Natural killer cell (primary cell): ENCODE results near the gene PDE8B. TPM values are rescaled to one million over a fixed set of nuclear protein-coding genes. Genes with fewer than 3 reads are reported as not detected.

Experiments
- ATAC-seq, 3 donors: fragments of 150-1000 bp in 2 of 3; fragments of 200-7000 bp in 1 of 3; cut with Tn5 transposase; 1 replicate in 1 of 3; 2 replicates in 2 of 3; pipeline ENCODE4 v1.10.0; 2021; ENCODE audit warnings: mild to moderate bottlenecking in 2 of 3, moderate library complexity in 2 of 3
- DNase-seq, 2 donors: peaks; one replicate each; pipeline versions ENCODE4 v3.0.0 to v3.0.0-alpha.2; 2013 to 2021; ENCODE audit warnings: mixed read lengths in 1 of 2
- H3K27ac ChIP-seq: one replicate; pipeline ENCODE4 v1.5.1; 2013; ENCODE audit warnings: mild to moderate bottlenecking, low read length
- H3K27me3 ChIP-seq: one replicate; pipeline ENCODE4 v1.6.1; 2013; ENCODE audit warnings: low read length; ENCODE audit not compliant: control insufficient read depth, insufficient read depth
- H3K36me3 ChIP-seq: one replicate; pipeline ENCODE4 v1.6.1; 2013; ENCODE audit warnings: low read length; ENCODE audit not compliant: control insufficient read depth, insufficient read depth
- H3K4me1 ChIP-seq: one replicate; pipeline ENCODE4 v1.6.1; 2013; ENCODE audit warnings: low read length; ENCODE audit not compliant: control insufficient read depth, insufficient read depth
- H3K4me3 ChIP-seq: one replicate; pipeline ENCODE4 v1.5.1; 2013; ENCODE audit warnings: low read length
- H3K9me3 ChIP-seq: one replicate; pipeline ENCODE4 v1.6.1; 2013; ENCODE audit warnings: low read length; ENCODE audit not compliant: control insufficient read depth, insufficient read depth
- H3K27ac Mint-ChIP-seq, 2 donors: one replicate each; pipeline ENCODE4 v1.8.0; 2022; ENCODE audit warnings: mild to moderate bottlenecking in 2 of 2, mixed read lengths in 2 of 2, moderate library complexity in 1 of 2
- H3K27me3 Mint-ChIP-seq, 2 donors: one replicate each; pipeline ENCODE4 v1.8.0; 2022; ENCODE audit warnings: low read depth in 2 of 2, mixed read lengths in 2 of 2
- H3K36me3 Mint-ChIP-seq: one replicate; pipeline ENCODE4 v1.8.0; 2022; ENCODE audit warnings: mixed read lengths
- H3K4me1 Mint-ChIP-seq, 2 donors: one replicate each; pipeline ENCODE4 v1.8.0; 2022; ENCODE audit warnings: mixed read lengths in 2 of 2
- H3K4me3 Mint-ChIP-seq: one replicate; pipeline ENCODE4 v1.8.0; 2022; ENCODE audit warnings: mild to moderate bottlenecking, moderate library complexity, mixed read lengths
- H3K9me3 Mint-ChIP-seq, 2 donors: one replicate each; pipeline ENCODE4 v1.8.0; 2022; ENCODE audit warnings: mixed read lengths in 2 of 2
- WGBS: methylation state at CpG from one replicate; pipeline ENCODE4 v1.1.7; 2013; ENCODE audit warnings: missing lambda C conversion rate; ENCODE audit not compliant: insufficient coverage; 5-methylcytosine and 5-hydroxymethylcytosine counted together
- intact Hi-C: fragments of 100-400 bp; cut with micrococcal nuclease; formaldehyde crosslinking; loops from one replicate; pipeline ENCODE4 v1.14.2; 2022
- total RNA-seq, 4 donors: library from RNA; stranded (reverse); fragments of 120-200 nt in 1 of 4; gene quantifications; one replicate each; pipeline versions ENCODE4 v1.2.3 to v1.2.4, GENCODE V29; 2013 to 2022
- TF ChIP-seq, protein P1 (sequence below): fragments of 200-600 bp; IDR thresholded peaks from one replicate; pipeline ENCODE4 v1.8.0; 2022; ENCODE audit warnings: antibody characterized with exemption

PDE8B gene
- total RNA-seq, 3 donors from 2014 or later (not counting 1 experiment from before 2014, with no cell fraction given): 0.23 to 0.82 TPM; not detected in 1

DNA sequence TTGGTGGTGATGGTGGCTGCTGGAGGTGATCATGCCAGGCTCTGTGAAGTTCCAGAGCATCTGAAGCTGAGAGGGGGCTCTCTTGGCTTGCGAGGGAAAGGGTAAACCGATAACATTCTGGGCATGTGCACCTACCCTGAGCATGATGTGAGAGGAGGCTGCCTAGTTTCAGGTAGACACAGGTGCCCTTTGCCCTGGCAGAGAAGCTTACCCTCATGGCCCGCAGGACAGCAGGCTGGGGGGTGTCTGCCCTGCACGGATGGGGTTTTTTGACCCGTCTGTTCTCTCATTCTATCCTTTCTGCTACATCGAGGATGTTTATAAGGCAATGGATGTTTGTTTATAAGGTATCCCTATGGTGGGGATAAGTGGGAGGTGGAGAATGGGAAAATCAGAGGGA lies 148.8 kb downstream of the PDE8B start:
- no peak for DNase-seq
- WGBS: 92% methylated on average over 6 of the region's 6 CpGs
- H3K27ac ChIP-seq: no peak overlapping the region
- Mint-ChIP-seq H3K27ac (no peak overlapping the region), H3K9me3 (no peaks in the 10 kb centered on the region), H3K4me3 (no peak overlapping the region), H3K27me3 (peaks cover 6 to 7% of the 10 kb centered on the region in 2 donors), H3K36me3 (no peaks in the 10 kb centered on the region), H3K4me1 (no peaks in the 10 kb centered on the region)
- TF ChIP-seq, protein P1, sequence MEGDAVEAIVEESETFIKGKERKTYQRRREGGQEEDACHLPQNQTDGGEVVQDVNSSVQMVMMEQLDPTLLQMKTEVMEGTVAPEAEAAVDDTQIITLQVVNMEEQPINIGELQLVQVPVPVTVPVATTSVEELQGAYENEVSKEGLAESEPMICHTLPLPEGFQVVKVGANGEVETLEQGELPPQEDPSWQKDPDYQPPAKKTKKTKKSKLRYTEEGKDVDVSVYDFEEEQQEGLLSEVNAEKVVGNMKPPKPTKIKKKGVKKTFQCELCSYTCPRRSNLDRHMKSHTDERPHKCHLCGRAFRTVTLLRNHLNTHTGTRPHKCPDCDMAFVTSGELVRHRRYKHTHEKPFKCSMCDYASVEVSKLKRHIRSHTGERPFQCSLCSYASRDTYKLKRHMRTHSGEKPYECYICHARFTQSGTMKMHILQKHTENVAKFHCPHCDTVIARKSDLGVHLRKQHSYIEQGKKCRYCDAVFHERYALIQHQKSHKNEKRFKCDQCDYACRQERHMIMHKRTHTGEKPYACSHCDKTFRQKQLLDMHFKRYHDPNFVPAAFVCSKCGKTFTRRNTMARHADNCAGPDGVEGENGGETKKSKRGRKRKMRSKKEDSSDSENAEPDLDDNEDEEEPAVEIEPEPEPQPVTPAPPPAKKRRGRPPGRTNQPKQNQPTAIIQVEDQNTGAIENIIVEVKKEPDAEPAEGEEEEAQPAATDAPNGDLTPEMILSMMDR: no peak
- no peak overlapping the region for H3K4me3 ChIP-seq
- H3K9me3 ChIP-seq: no peaks in the 10 kb centered on the region
- no peaks in the 10 kb centered on the region for H3K4me1 ChIP-seq
- ATAC-seq: no peak
- H3K27me3 ChIP-seq: no peaks in the 10 kb centered on the region
- intact Hi-C loops: no loop called here
- no peaks in the 10 kb centered on the region for H3K36me3 ChIP-seq

GRCh38 chr5:77360381-77360780 lies 149.9 kb downstream of the PDE8B start:
- Histone ChIP-seq H3K4me1 (no peaks in the 10 kb centered on the region), H3K27me3 (no peaks in the 10 kb centered on the region), H3K4me3 (no peak overlapping the region), H3K36me3 (no peaks in the 10 kb centered on the region), H3K9me3 (no peaks in the 10 kb centered on the region), H3K27ac (no peak overlapping the region)
- Mint-ChIP-seq H3K36me3 (no peaks in the 10 kb centered on the region), H3K27me3 (peaks cover 2 to 6% of the 10 kb centered on the region in 2 donors), H3K4me1 (no peaks in the 10 kb centered on the region), H3K9me3 (no peaks in the 10 kb centered on the region), H3K27ac (no peak overlapping the region), H3K4me3 (no peak overlapping the region)
- ATAC-seq (no peak), DNase-seq (no peak)
- intact Hi-C loops: no loop called here
- TF ChIP-seq, protein P1: no peak

DNA sequence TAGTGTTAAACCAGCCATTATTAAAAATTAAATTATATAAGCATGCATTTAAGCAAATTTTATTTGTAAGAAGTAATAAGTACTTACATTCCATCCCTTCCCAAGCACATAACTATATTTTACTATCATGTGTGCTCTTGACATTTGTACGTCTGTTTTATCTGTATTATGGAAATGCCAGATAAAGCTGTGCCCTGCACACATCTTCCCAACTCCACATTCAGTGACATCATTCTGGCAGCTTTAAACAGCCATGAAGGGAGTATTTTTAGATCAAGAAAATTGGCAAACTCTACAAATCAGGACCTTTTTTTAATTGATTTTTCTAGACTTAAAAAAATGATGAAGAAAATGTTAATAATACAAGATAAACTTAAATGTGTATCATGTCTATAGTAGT lies 150.5 kb downstream of the PDE8B start:
- no peaks in the 10 kb centered on the region for H3K27me3 ChIP-seq
- H3K36me3 ChIP-seq: no peaks in the 10 kb centered on the region
- DNase-seq (no peak), ATAC-seq (no peak)
- Mint-ChIP-seq H3K4me3 (no peak overlapping the region), H3K27ac (no peak overlapping the region), H3K27me3 (peaks cover 2 to 6% of the 10 kb centered on the region in 2 donors), H3K9me3 (no peaks in the 10 kb centered on the region), H3K36me3 (no peaks in the 10 kb centered on the region), H3K4me1 (no peaks in the 10 kb centered on the region)
- WGBS: no CpG with 5 or more reads among the region's 1 CpG
- H3K4me1 ChIP-seq: no peaks in the 10 kb centered on the region
- H3K9me3 ChIP-seq: no peaks in the 10 kb centered on the region
- intact Hi-C loops: no loop called here
- no peak overlapping the region for H3K27ac ChIP-seq
- TF ChIP-seq, protein P1: no peak
- H3K4me3 ChIP-seq: no peak overlapping the region

- H3K27me3 ChIP-seq: no peaks in the 10 kb centered on the region
- WGBS: 81% methylated on average over 5 of the region's 5 CpGs
- Mint-ChIP-seq H3K4me3 (no peak overlapping the region), H3K9me3 (no peaks in the 10 kb centered on the region), H3K27me3 (peaks cover 3 to 6% of the 10 kb centered on the region in 2 donors), H3K36me3 (no peaks in the 10 kb centered on the region), H3K27ac (no peak overlapping the region), H3K4me1 (no peaks in the 10 kb centered on the region)
- no peaks in the 10 kb centered on the region for H3K9me3 ChIP-seq
- H3K4me1 ChIP-seq: no peaks in the 10 kb centered on the region
- H3K36me3 ChIP-seq: no peaks in the 10 kb centered on the region
- no peak for DNase-seq
- H3K27ac ChIP-seq: no peak overlapping the region
- ATAC-seq: no peak
- intact Hi-C loops: no loop called here
- TF ChIP-seq, protein P1: no peak
- no peak overlapping the region for H3K4me3 ChIP-seq
Observed at GRCh38 chr5:77366717-77367500, 156.4 kb downstream of the PDE8B start.
